Endothelial cell of umbilical vein (primary cell): ENCODE results near the gene ASB6. TPM values are rescaled to one million over a fixed set of nuclear protein-coding genes. Genes with fewer than 3 reads are reported as not detected.

Experiments used
- BruUV-seq: library from RNA; stranded (reverse); fragments of 400-500 nt; replicated peaks from 2 replicates; lab custom pipeline; 2021; lab: Mats Ljungman, UMichigan
- CTCF ChIA-PET: fragments of 300-600, 350-600 bp; sonication (Branson Sonifier 250); formaldehyde crosslinking; loops from one replicate; lab custom pipeline; 2021; ENCODE audit warnings: antibody characterized with exemption, inconsistent platforms; lab: Charles Lee
- POLR2A ChIA-PET: fragments of 300-600, 350-600 bp; sonication (Branson Sonifier 250); formaldehyde crosslinking; loops from one replicate; lab custom pipeline; 2021; ENCODE audit warnings: antibody characterized with exemption, inconsistent platforms; lab: Charles Lee
- DNase-seq: peaks from one replicate; pipeline ENCODE4 v3.0.0-alpha.2; 2011; ENCODE audit warnings: low read depth, low spot score
- FAIRE-seq: peaks from 2 replicates; lab custom pipeline; 2011; peaks lifted over from hg19 to GRCh38; lab: Jason Lieb, UNC
- H2AFZ ChIP-seq: 2 replicates; pipeline ENCODE4 v1.6.0; 2012; ENCODE audit warnings: low read depth, low read length, control low read depth, inconsistent platforms
- H3K27ac ChIP-seq: 2 replicates; pipeline ENCODE4 v1.5.1; 2011; ENCODE audit warnings: low read depth, mild to moderate bottlenecking, control low read depth, low read length, moderate library complexity; ENCODE audit not compliant: insufficient read depth
- H3K27me3 ChIP-seq, 2 experiments: 2 replicates each; pipeline versions ENCODE4 v1.6.0 to v1.6.1; 2011; ENCODE audit warnings: low read length in 2 of 2, mixed read lengths in 1 of 2; ENCODE audit not compliant: control insufficient read depth in 2 of 2, insufficient read depth in 2 of 2
- H3K36me3 ChIP-seq, 2 experiments: 2 replicates in 1 of 2; 3 replicates in 1 of 2; pipeline ENCODE4 v1.5.1; 2011; ENCODE audit warnings: low read length in 2 of 2, mild to moderate bottlenecking in 1 of 2, moderate library complexity in 1 of 2; ENCODE audit not compliant: control insufficient read depth in 2 of 2, insufficient read depth in 2 of 2; ENCODE audit errors: extremely low read depth in 1 of 2
- H3K4me1 ChIP-seq: 3 replicates; pipeline ENCODE4 v1.5.1; 2011; ENCODE audit warnings: mild to moderate bottlenecking, low read length; ENCODE audit not compliant: control insufficient read depth, insufficient read depth; ENCODE audit errors: extremely low read depth
- H3K4me2 ChIP-seq: 2 replicates; pipeline ENCODE4 v1.6.1; 2011; ENCODE audit warnings: low read length, control low read depth, mixed read lengths; ENCODE audit not compliant: insufficient read depth
- H3K4me3 ChIP-seq, 3 experiments: fragments of 200-600 bp in 1 of 3; sonication (generic), shearing (Covaris generic) in 1 of 3; replicated peaks in 1 of 3; 2 replicates each; pipeline ENCODE4 v1.5.1; 2011 to 2016; ENCODE audit warnings: control low read depth in 3 of 3, low read length in 3 of 3, mild to moderate bottlenecking in 2 of 3, inconsistent platforms in 1 of 3, low read depth in 1 of 3, moderate library complexity in 1 of 3; ENCODE audit not compliant: insufficient read depth in 1 of 3
- H3K79me2 ChIP-seq: 2 replicates; pipeline ENCODE4 v1.6.0; 2012; ENCODE audit warnings: low read length, inconsistent platforms; ENCODE audit not compliant: control insufficient read depth, insufficient read depth
- H3K9ac ChIP-seq: replicated peaks from 2 replicates; pipeline ENCODE3; 2011; ENCODE audit warnings: low read length, control low read depth; ENCODE audit not compliant: insufficient read depth; ENCODE audit errors: extremely low read depth
- H3K9me1 ChIP-seq: replicated peaks from 3 replicates; pipeline ENCODE4 v1.6.0; 2011; ENCODE audit warnings: mild to moderate bottlenecking, low read length; ENCODE audit not compliant: control insufficient read depth, insufficient read depth; ENCODE audit errors: extremely low read depth
- H3K9me3 ChIP-seq: replicated peaks from 2 replicates; pipeline ENCODE4 v1.5.1; 2012; ENCODE audit warnings: low read length, inconsistent platforms; ENCODE audit not compliant: control insufficient read depth, insufficient read depth
- H4K20me1 ChIP-seq: replicated peaks from 2 replicates; pipeline ENCODE3; 2011; ENCODE audit warnings: mild to moderate bottlenecking, low read length; ENCODE audit not compliant: control insufficient read depth, insufficient read depth; ENCODE audit errors: extremely low read depth
- CTCF ChIP-seq, 2 donors: IDR thresholded peaks; 1 replicate in 1 of 2; 2 replicates in 1 of 2; pipeline ENCODE4 v1.5.1; 2011; ENCODE audit warnings: low read length in 2 of 2, mild to moderate bottlenecking in 2 of 2, moderate library complexity in 2 of 2, control low read depth in 1 of 2, inconsistent platforms in 1 of 2, low read depth in 1 of 2; ENCODE audit not compliant: insufficient read depth in 1 of 2; ENCODE audit errors: extremely low read depth in 1 of 2
- JUN ChIP-seq: IDR thresholded peaks from 2 replicates; pipeline ENCODE4 v1.6.1; 2011; ENCODE audit warnings: borderline replicate concordance, low read depth; ENCODE audit not compliant: insufficient read length, insufficient read depth
- MAX ChIP-seq: IDR thresholded peaks from 2 replicates; pipeline ENCODE4 v1.6.1; 2011; ENCODE audit not compliant: insufficient read depth, insufficient read length
- MYC ChIP-seq: IDR thresholded peaks from one replicate; pipeline ENCODE4 v1.6.1; 2011; ENCODE audit warnings: mild to moderate bottlenecking, low read depth, low read length
- POLR2AphosphoS5 ChIP-seq: IDR thresholded peaks from 2 replicates; pipeline ENCODE4 v1.6.1; 2012; ENCODE audit warnings: low read depth, mild to moderate bottlenecking, control low read depth, low read length, moderate library complexity; ENCODE audit not compliant: insufficient read depth
- dilution Hi-C: fragments of 300-500 bp; cut with MboI; formaldehyde crosslinking; loops from one replicate; pipeline ENCODE4 v1.15.0; 2019; ENCODE audit warnings: low sequenced_read_pairs; ENCODE audit not compliant: extremely low pct_ligation_motif_present
- intact Hi-C: fragments of 100-400 bp; cut with micrococcal nuclease; formaldehyde crosslinking; loops from one replicate; pipeline ENCODE4 v1.10.0; 2022
- polyA plus RNA-seq, 4 experiments: library from polyadenylated mRNA; depleted of rRNA in 3 of 4; stranded (reverse) in 3 of 4; unstranded in 1 of 4; fragments of >200 nt; gene quantifications; 2 replicates each; pipeline versions ENCODE4 v1.2.1 to v1.2.3, GENCODE V29; 2011 to 2012; ENCODE audit warnings: missing spikeins in 1 of 4
- total RNA-seq: library from RNA; stranded (reverse); gene quantifications from 2 replicates; pipeline ENCODE4 v1.2.3, GENCODE V29; 2021

The ASB6 gene
- total and polyA plus RNA-seq, 2 donors (not counting 3 experiments of a cell fraction or from before 2014, with no cell fraction given), result 20.3 to 23.8 TPM

- no peaks in the 10 kb centered on the region for H3K36me3 ChIP-seq
- TF ChIP-seq POLR2AphosphoS5, result no peak
- no peak for TF ChIP-seq JUN
- no peak for TF ChIP-seq CTCF (IDR thresholded peaks at IDR 0.05; ENCODE audit: extremely low read depth in 1 of 2, insufficient read depth in 1 of 2, low read depth in 1 of 2, low read length in 2 of 2)
- no peak for TF ChIP-seq MYC
- no peak for TF ChIP-seq MAX
- dilution Hi-C loops, result no loop called here
- H3K4me3 ChIP-seq, result no peak overlapping the region
- ChIA-PET POLR2A (no interaction called here), CTCF (interaction anchor here (1.1 kb wide), 1 partner anchor 9 kb away, joined by 3 read pairs; no protein-coding TSS in a partner anchor)
- no peaks in the 10 kb centered on the region for H4K20me1 ChIP-seq
- no TSS peak for BruUV-seq
- no peaks in the 10 kb centered on the region for H3K79me2 ChIP-seq
- no peaks in the 10 kb centered on the region for H3K4me1 ChIP-seq
- H2AFZ ChIP-seq, result no peak overlapping the region
- intact Hi-C loops, result no loop called here
- H3K9me1 ChIP-seq, result no peaks in the 10 kb centered on the region
- H3K9me3 ChIP-seq, result no peaks in the 10 kb centered on the region
- H3K9ac ChIP-seq, result no peak overlapping the region
- no peak overlapping the region for H3K4me2 ChIP-seq
- DNase-seq, result no peak
- H3K27ac ChIP-seq, result no peak overlapping the region
- FAIRE-seq, result no peak
- no peaks in the 10 kb centered on the region for H3K27me3 ChIP-seq
Measured at GRCh38 chr9:129685220-129685932, 43.4 kb upstream of the ASB6 start.
